ENCODE data around the gene DOCK9.

DOCK9 gene

GRCh38 chr13:98786023-98786422 is 191.8 kb downstream of the DOCK9 start:
- TF ChIP-seq CEBPB (IDR thresholded peaks at IDR 0.05) (no peak), EP300 (IDR thresholded peaks at IDR 0.05; ENCODE audit: borderline replicate concordance) (no peak), NFIC (IDR thresholded peaks at IDR 0.05) (no peak)

- TF ChIP-seq CEBPB (IDR thresholded peaks at IDR 0.05) (no peak), TAF1 (IDR thresholded peaks at IDR 0.05; ENCODE audit: low read depth) (no peak)
Observed at GRCh38 chr13:98785405-98785804, 192.5 kb downstream of the DOCK9 start.

- TF ChIP-seq FOXM1 (IDR thresholded peaks at IDR 0.05; ENCODE audit: borderline replicate concordance, low read depth), result no peak
- TF ChIP-seq TEAD4 (IDR thresholded peaks at IDR 0.05), result no peak
- no peak for TF ChIP-seq TAF1 (IDR thresholded peaks at IDR 0.05; ENCODE audit: low read depth)
- TF ChIP-seq NFIC (IDR thresholded peaks at IDR 0.05), result no peak
- no peak for TF ChIP-seq REST (IDR thresholded peaks at IDR 0.05; ENCODE audit: low read depth)
- no peak for TF ChIP-seq USF1 (IDR thresholded peaks at IDR 0.05)
- TF ChIP-seq EGR1 (IDR thresholded peaks at IDR 0.05), result peak; percentile 23; the same call in 1 of the 2 replicates
- TF ChIP-seq ZBTB7A (IDR thresholded peaks at IDR 0.05; ENCODE audit: low read depth), result no peak
Observed at GRCh38 chr13:98784666-98785065, 193.2 kb downstream of the DOCK9 start.

- TF ChIP-seq CEBPB (IDR thresholded peaks at IDR 0.05), result no peak
- no peak for TF ChIP-seq EGR1 (IDR thresholded peaks at IDR 0.05)
- TF ChIP-seq EP300 (IDR thresholded peaks at IDR 0.05; ENCODE audit: borderline replicate concordance), result no peak
- TF ChIP-seq TAF1 (IDR thresholded peaks at IDR 0.05; ENCODE audit: low read depth), result no peak
- TF ChIP-seq USF1 (IDR thresholded peaks at IDR 0.05), result no peak
- no peak for TF ChIP-seq RAD21 (IDR thresholded peaks at IDR 0.05; ENCODE audit: low read depth)
- TF ChIP-seq TCF12 (IDR thresholded peaks at IDR 0.05; ENCODE audit: low read depth), result no peak
- no peak for TF ChIP-seq TEAD4 (IDR thresholded peaks at IDR 0.05)
- no peak for TF ChIP-seq NFIC (IDR thresholded peaks at IDR 0.05)
- TF ChIP-seq MAX (IDR thresholded peaks at IDR 0.05), result no peak
- TF ChIP-seq REST (IDR thresholded peaks at IDR 0.05; ENCODE audit: low read depth), result no peak
Observed at GRCh38 chr13:98783856-98784478, 193.9 kb downstream of the DOCK9 start.

GRCh38 chr13:98782654-98783053 is 195.2 kb downstream of the DOCK9 start:
- no peak for TF ChIP-seq TCF12 (IDR thresholded peaks at IDR 0.05; ENCODE audit: low read depth)
- no peak for TF ChIP-seq CEBPB (IDR thresholded peaks at IDR 0.05)
- no peak for TF ChIP-seq USF1 (IDR thresholded peaks at IDR 0.05)
- TF ChIP-seq ZBTB7A (IDR thresholded peaks at IDR 0.05; ENCODE audit: low read depth), result no peak
- no peak for TF ChIP-seq CREB1 (IDR thresholded peaks at IDR 0.05; ENCODE audit: low read depth)
- no peak for TF ChIP-seq REST (IDR thresholded peaks at IDR 0.05; ENCODE audit: low read depth)
- TF ChIP-seq EP300 (IDR thresholded peaks at IDR 0.05; ENCODE audit: borderline replicate concordance), result no peak
- TF ChIP-seq NFIC (IDR thresholded peaks at IDR 0.05), result no peak
- TF ChIP-seq MAX (IDR thresholded peaks at IDR 0.05), result no peak
- no peak for TF ChIP-seq YY1 (IDR thresholded peaks at IDR 0.05; ENCODE audit: low read depth)
- no peak for TF ChIP-seq TAF1 (IDR thresholded peaks at IDR 0.05; ENCODE audit: low read depth)
- TF ChIP-seq RAD21 (IDR thresholded peaks at IDR 0.05; ENCODE audit: low read depth), result no peak
- no peak for TF ChIP-seq FOXM1 (IDR thresholded peaks at IDR 0.05; ENCODE audit: borderline replicate concordance, low read depth)
- no peak for TF ChIP-seq TEAD4 (IDR thresholded peaks at IDR 0.05)
